Measurements from ENCODE around the gene HM13. TPM values are rescaled to one million over a fixed set of nuclear protein-coding genes. Genes with fewer than 3 reads are reported as not detected.

HM13 gene
- polyA plus RNA-seq, 1 donor (not counting 4 experiments of a cell fraction or from before 2014, with no cell fraction given) = 127 TPM

GRCh38 chr20:31537116-31537871, 23.1 kb downstream of the HM13 start:
- H4K20me1 ChIP-seq (ENCODE audit: control insufficient read depth, extremely low read depth, insufficient read depth, low read length) = peaks cover 5% of the 10 kb centered on the region
- H3K36me3 ChIP-seq (ENCODE audit: control insufficient read depth in 2 of 2, extremely low read depth in 1 of 2, insufficient read depth in 2 of 2, low read length in 2 of 2) = peaks cover 40% of the 10 kb centered on the region in 2 experiments
- no peak overlapping the region for H3K27ac ChIP-seq (ENCODE audit: control insufficient read depth, insufficient read depth, low read length)
- no peak overlapping the region for H3K9ac ChIP-seq (ENCODE audit: control insufficient read depth, extremely low read depth, insufficient read depth, low read length)
- no peak overlapping the region for H3K4me3 ChIP-seq (ENCODE audit: control insufficient read depth in 2 of 3, extremely low read depth in 1 of 3, insufficient read depth in 2 of 3, low read depth in 1 of 3, low read length in 3 of 3)
- H3K9me1 ChIP-seq (ENCODE audit: control insufficient read depth, extremely low read depth, insufficient read depth, low read length) = no peaks in the 10 kb centered on the region
- H2AFZ ChIP-seq (ENCODE audit: control insufficient read depth, low read length) = no peak overlapping the region
- dilution Hi-C loops (cut with MboI; ENCODE audit: extremely low pct_ligation_motif_present, low sequenced_read_pairs) = no loop called here
- no peaks in the 10 kb centered on the region for H3K9me3 ChIP-seq (ENCODE audit: control insufficient read depth, low read depth, low read length)
- H3K27me3 ChIP-seq (ENCODE audit: control insufficient read depth, extremely low read depth, insufficient read depth, low read length) = no peaks in the 10 kb centered on the region
- TF ChIP-seq CTCF (optimal IDR thresholded peaks at IDR 0.05 in 1 of 3, IDR thresholded peaks at IDR 0.05 in 1 of 3, conservative IDR thresholded peaks at IDR 0.05 in 1 of 3; ENCODE audit: extremely low read depth in 1 of 3, insufficient read depth in 2 of 3, low read length in 3 of 3) (no peak), EZH2 (IDR thresholded peaks at IDR 0.05; ENCODE audit: low read length) (no peak)
- FAIRE-seq = no peak
- peaks cover 8% of the 10 kb centered on the region for H3K4me1 ChIP-seq (ENCODE audit: control insufficient read depth, extremely low read depth, insufficient read depth, low read length)
- DNase-seq (ENCODE audit: low read depth, low spot score) = no peak
- no peak overlapping the region for H3K4me2 ChIP-seq (ENCODE audit: control insufficient read depth, extremely low read depth, insufficient read depth, low read depth, low read length)
- peaks cover 10% of the 10 kb centered on the region for H3K79me2 ChIP-seq (ENCODE audit: control insufficient read depth, insufficient read depth, low read length)

GRCh38 chr20:31537890-31538289, 23.6 kb downstream of the HM13 start:
- peaks cover 8% of the 10 kb centered on the region for H3K79me2 ChIP-seq (ENCODE audit: control insufficient read depth, insufficient read depth, low read length)
- no peak overlapping the region for H3K4me3 ChIP-seq (ENCODE audit: control insufficient read depth in 2 of 3, extremely low read depth in 1 of 3, insufficient read depth in 2 of 3, low read depth in 1 of 3, low read length in 3 of 3)
- DNase-seq (ENCODE audit: low read depth, low spot score) (no peak), FAIRE-seq (no peak)
- H3K9ac ChIP-seq (ENCODE audit: control insufficient read depth, extremely low read depth, insufficient read depth, low read length) = no peak overlapping the region
- no peaks in the 10 kb centered on the region for H3K27me3 ChIP-seq (ENCODE audit: control insufficient read depth, extremely low read depth, insufficient read depth, low read length)
- H3K4me1 ChIP-seq (ENCODE audit: control insufficient read depth, extremely low read depth, insufficient read depth, low read length) = peaks cover 9% of the 10 kb centered on the region
- TF ChIP-seq EZH2 (IDR thresholded peaks at IDR 0.05; ENCODE audit: low read length) (no peak), CTCF (optimal IDR thresholded peaks at IDR 0.05 in 1 of 3, IDR thresholded peaks at IDR 0.05 in 1 of 3, conservative IDR thresholded peaks at IDR 0.05 in 1 of 3; ENCODE audit: extremely low read depth in 1 of 3, insufficient read depth in 2 of 3, low read length in 3 of 3) (no peak)
- H3K9me1 ChIP-seq (ENCODE audit: control insufficient read depth, extremely low read depth, insufficient read depth, low read length) = no peaks in the 10 kb centered on the region
- peaks cover 34 to 42% of the 10 kb centered on the region in 2 experiments for H3K36me3 ChIP-seq (ENCODE audit: control insufficient read depth in 2 of 2, extremely low read depth in 1 of 2, insufficient read depth in 2 of 2, low read length in 2 of 2)
- no peak overlapping the region for H3K4me2 ChIP-seq (ENCODE audit: control insufficient read depth, extremely low read depth, insufficient read depth, low read depth, low read length)
- H4K20me1 ChIP-seq (ENCODE audit: control insufficient read depth, extremely low read depth, insufficient read depth, low read length) = peaks cover 4% of the 10 kb centered on the region
- H3K27ac ChIP-seq (ENCODE audit: control insufficient read depth, insufficient read depth, low read length) = no peak overlapping the region
- dilution Hi-C loops (cut with MboI; ENCODE audit: extremely low pct_ligation_motif_present, low sequenced_read_pairs) = no loop called here
- H2AFZ ChIP-seq (ENCODE audit: control insufficient read depth, low read length) = no peak overlapping the region
- H3K9me3 ChIP-seq (ENCODE audit: control insufficient read depth, low read depth, low read length) = no peaks in the 10 kb centered on the region
